ENCODE measurements around the gene PRKCE. TPM values are rescaled to one million over a fixed set of nuclear protein-coding genes. Genes with fewer than 3 reads are reported as not detected.

The PRKCE gene
- total RNA-seq, 1 donor from 2014 or later, result 24.2 TPM

DNA sequence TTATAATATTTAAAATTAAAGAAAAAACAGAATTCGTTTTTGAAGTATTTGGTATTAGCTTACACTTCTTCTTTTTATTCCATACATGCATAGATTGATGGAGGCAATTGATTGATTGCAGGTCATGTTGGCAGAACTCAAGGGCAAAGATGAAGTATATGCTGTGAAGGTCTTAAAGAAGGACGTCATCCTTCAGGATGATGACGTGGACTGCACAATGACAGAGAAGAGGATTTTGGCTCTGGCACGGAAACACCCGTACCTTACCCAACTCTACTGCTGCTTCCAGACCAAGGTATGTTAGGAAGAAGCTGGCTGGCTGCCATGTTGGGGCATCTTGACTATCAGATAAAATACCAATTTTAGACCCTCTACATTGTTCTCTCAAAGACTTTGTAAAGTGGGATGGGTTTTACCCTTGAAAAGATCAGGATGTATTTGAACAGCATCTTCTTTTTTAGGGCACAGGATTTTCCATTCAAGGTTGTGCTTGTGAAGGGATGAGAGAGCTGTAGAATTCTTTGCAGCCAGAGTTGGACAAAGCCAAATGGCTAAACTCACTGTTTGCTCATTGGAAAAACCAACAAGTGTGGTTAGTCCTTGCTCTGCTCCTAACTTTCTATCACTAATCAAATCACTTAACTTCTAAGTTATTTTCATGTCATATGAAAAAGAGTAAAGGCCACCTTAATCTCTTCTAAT is 358.9 kb downstream of the PRKCE start:
- no peak for DNase-seq (ENCODE audit: low spot score)
- no peak overlapping the region for H3K4me3 Mint-ChIP-seq (ENCODE audit: unreplicated experiment)
- H3K9me3 Mint-ChIP-seq (ENCODE audit: unreplicated experiment), result no peaks in the 10 kb centered on the region
- peaks cover 4% of the 10 kb centered on the region for H3K27me3 Mint-ChIP-seq (ENCODE audit: unreplicated experiment)
- peaks cover 19% of the 10 kb centered on the region for H3K4me1 Mint-ChIP-seq (ENCODE audit: unreplicated experiment)
- peaks cover 15% of the 10 kb centered on the region for H3K36me3 Mint-ChIP-seq (ENCODE audit: low read depth, unreplicated experiment)
- TF ChIP-seq, protein P1, sequence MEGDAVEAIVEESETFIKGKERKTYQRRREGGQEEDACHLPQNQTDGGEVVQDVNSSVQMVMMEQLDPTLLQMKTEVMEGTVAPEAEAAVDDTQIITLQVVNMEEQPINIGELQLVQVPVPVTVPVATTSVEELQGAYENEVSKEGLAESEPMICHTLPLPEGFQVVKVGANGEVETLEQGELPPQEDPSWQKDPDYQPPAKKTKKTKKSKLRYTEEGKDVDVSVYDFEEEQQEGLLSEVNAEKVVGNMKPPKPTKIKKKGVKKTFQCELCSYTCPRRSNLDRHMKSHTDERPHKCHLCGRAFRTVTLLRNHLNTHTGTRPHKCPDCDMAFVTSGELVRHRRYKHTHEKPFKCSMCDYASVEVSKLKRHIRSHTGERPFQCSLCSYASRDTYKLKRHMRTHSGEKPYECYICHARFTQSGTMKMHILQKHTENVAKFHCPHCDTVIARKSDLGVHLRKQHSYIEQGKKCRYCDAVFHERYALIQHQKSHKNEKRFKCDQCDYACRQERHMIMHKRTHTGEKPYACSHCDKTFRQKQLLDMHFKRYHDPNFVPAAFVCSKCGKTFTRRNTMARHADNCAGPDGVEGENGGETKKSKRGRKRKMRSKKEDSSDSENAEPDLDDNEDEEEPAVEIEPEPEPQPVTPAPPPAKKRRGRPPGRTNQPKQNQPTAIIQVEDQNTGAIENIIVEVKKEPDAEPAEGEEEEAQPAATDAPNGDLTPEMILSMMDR (IDR thresholded peaks at IDR 0.05; ENCODE audit: unreplicated experiment), result no peak
- H3K27ac Mint-ChIP-seq (ENCODE audit: unreplicated experiment), result no peak overlapping the region

DNA sequence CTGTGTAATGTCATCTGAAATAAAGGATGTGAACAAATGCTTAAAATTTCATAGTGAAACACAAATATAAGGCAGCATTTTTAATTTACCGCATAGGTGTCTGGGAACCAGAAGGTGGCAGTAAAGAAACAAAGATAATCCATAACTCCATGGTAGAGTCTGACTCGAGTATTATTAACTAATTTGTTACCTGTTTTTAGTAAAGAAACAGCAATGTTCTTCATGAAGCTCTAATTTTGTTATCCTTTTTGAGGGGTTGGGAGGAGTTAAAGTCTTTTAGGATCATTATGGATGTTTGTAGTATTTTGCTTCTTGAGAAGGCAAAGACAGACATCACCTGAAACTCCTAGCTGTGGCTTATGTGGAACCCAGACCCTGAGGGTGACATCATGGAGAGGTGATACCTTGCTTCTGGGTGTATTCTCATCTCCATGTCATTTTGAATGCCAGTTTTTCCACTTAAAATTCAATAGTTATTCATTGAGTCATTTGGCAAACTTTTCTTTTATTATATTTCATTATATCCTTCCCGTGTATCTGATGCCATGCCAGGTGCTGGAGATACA is 359.5 kb downstream of the PRKCE start:
- Mint-ChIP-seq H3K4me1 (ENCODE audit: unreplicated experiment) (peaks cover 26% of the 10 kb centered on the region), H3K27ac (ENCODE audit: unreplicated experiment) (no peak overlapping the region), H3K36me3 (ENCODE audit: low read depth, unreplicated experiment) (peaks cover 15% of the 10 kb centered on the region), H3K4me3 (ENCODE audit: unreplicated experiment) (no peak overlapping the region), H3K27me3 (ENCODE audit: unreplicated experiment) (peaks cover 4% of the 10 kb centered on the region), H3K9me3 (ENCODE audit: unreplicated experiment) (no peaks in the 10 kb centered on the region)
- TF ChIP-seq, protein P1 (IDR thresholded peaks at IDR 0.05; ENCODE audit: unreplicated experiment), result peak; percentile 46
- no peak for DNase-seq (ENCODE audit: low spot score)

DNA sequence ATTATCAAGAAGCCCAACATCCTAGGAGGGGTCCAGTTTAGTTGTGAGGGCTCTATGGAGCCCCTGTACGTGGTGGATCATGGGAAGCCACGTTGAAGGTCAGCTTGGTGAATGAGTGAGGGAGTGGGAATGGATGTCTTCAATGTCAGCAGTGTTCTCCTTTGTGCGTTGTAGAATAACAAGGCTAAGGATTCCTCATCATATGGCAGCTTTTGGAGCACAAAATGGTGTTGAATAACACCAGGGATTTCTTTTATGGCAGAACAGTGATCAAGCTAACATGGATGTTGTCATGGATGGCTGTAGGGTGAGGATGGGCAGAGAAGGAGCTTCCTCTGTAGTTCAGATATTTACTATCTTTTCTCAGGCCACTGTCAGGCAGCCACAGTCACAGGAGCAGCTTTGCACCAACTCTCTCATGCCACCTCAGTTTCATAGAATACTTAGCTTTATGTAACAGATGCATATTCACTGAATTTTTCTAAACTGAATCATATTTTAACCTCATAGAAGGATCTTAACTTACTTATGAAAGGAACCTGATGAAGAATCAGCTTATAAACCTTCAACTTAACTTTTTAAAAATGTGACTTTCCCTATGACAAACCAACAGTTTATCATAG is 361.3 kb downstream of the PRKCE start:
- Mint-ChIP-seq H3K27ac (ENCODE audit: unreplicated experiment) (peak overlapping the region; percentile 43), H3K4me3 (ENCODE audit: unreplicated experiment) (no peak overlapping the region), H3K27me3 (ENCODE audit: unreplicated experiment) (peaks cover 6% of the 10 kb centered on the region), H3K9me3 (ENCODE audit: unreplicated experiment) (no peaks in the 10 kb centered on the region), H3K36me3 (ENCODE audit: low read depth, unreplicated experiment) (peaks cover 8% of the 10 kb centered on the region), H3K4me1 (ENCODE audit: unreplicated experiment) (peaks cover 34% of the 10 kb centered on the region)
- no peak for DNase-seq (ENCODE audit: low spot score)
- TF ChIP-seq, protein P1 (IDR thresholded peaks at IDR 0.05; ENCODE audit: unreplicated experiment), result no peak

DNA sequence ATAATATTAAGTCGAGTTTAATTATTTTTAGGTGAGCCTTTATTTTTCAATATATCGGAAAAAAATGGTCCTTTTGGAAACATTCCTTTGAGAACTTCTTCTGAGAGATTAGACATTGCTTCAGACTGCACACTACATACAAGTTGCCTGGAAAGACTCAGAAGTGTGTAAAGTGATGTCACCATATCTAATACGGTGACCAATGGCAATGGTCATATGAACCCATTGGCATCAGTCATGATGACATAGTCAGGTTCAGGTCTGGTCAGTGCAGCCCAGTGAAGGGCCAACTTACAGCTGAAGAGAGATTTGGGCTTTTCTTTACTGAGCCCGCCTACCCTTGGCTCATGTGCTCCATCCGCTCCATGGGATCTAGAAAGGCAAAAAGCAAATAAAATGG is 362.3 kb downstream of the PRKCE start:
- Mint-ChIP-seq H3K9me3 (ENCODE audit: unreplicated experiment) (no peaks in the 10 kb centered on the region), H3K27me3 (ENCODE audit: unreplicated experiment) (peaks cover 6% of the 10 kb centered on the region), H3K27ac (ENCODE audit: unreplicated experiment) (no peak overlapping the region), H3K4me1 (ENCODE audit: unreplicated experiment) (peaks cover 34% of the 10 kb centered on the region), H3K4me3 (ENCODE audit: unreplicated experiment) (peak overlapping the region; percentile 8), H3K36me3 (ENCODE audit: low read depth, unreplicated experiment) (peaks cover 4% of the 10 kb centered on the region)
- no peak for DNase-seq (ENCODE audit: low spot score)
- TF ChIP-seq, protein P1 (IDR thresholded peaks at IDR 0.05; ENCODE audit: unreplicated experiment), result no peak

Measured in endothelial cell (in vitro differentiated cells).